SIG-M5 (cell line): ENCODE measurements around the gene DMKN.

Source experiments
- DNase-seq: peaks from one replicate; lab custom pipeline; 2025; lab: John Stamatoyannopoulos, UW

The DMKN gene

GRCh38 chr19:35524181-35524837, 10.9 kb upstream of the DMKN start:
- no peak for DNase-seq

- no peak for DNase-seq
Measured at GRCh38 chr19:35522745-35523327, 9.4 kb upstream of the DMKN start.

GRCh38 chr19:35521124-35521743, 7.8 kb upstream of the DMKN start:
- no peak for DNase-seq

GRCh38 chr19:35519291-35519690, 5.8 kb upstream of the DMKN start:
- DNase-seq, result no peak

GRCh38 chr19:35518313-35518712, 4.9 kb upstream of the DMKN start:
- no peak for DNase-seq

GRCh38 chr19:35517342-35517741, 3.9 kb upstream of the DMKN start:
- DNase-seq, result no peak

GRCh38 chr19:35516310-35516709, 2.9 kb upstream of the DMKN start:
- no peak for DNase-seq

GRCh38 chr19:35514282-35514809, 897 bp upstream of the DMKN start:
- no peak for DNase-seq

GRCh38 chr19:35512831-35513627, 420 bp downstream of the DMKN start:
- DNase-seq, result no peak

GRCh38 chr19:35511337-35511736, 2.1 kb downstream of the DMKN start:
- DNase-seq, result no peak

GRCh38 chr19:35510626-35510964, 2.9 kb downstream of the DMKN start:
- no peak for DNase-seq

GRCh38 chr19:35509861-35510625, 3.4 kb downstream of the DMKN start:
- no peak for DNase-seq

GRCh38 chr19:35509018-35509652, 4.3 kb downstream of the DMKN start:
- DNase-seq, result no peak

GRCh38 chr19:35508129-35508528, 5.3 kb downstream of the DMKN start:
- DNase-seq, result no peak

GRCh38 chr19:35507561-35507960, 5.9 kb downstream of the DMKN start:
- no peak for DNase-seq

GRCh38 chr19:35506011-35506410, 7.4 kb downstream of the DMKN start:
- no peak for DNase-seq

GRCh38 chr19:35502751-35503150, 10.7 kb downstream of the DMKN start:
- no peak for DNase-seq

- DNase-seq, result no peak
Measured at GRCh38 chr19:35501684-35502083, 11.8 kb downstream of the DMKN start.

- DNase-seq, result no peak
Measured at GRCh38 chr19:35500611-35501010, 12.8 kb downstream of the DMKN start.

GRCh38 chr19:35498984-35499527, 14.4 kb downstream of the DMKN start:
- DNase-seq, result no peak

- no peak for DNase-seq
Measured at GRCh38 chr19:35498220-35498619, 15.2 kb downstream of the DMKN start.
